H1 (cell line): Measurements from ENCODE around the gene VWCE. TPM values are rescaled to one million over a fixed set of nuclear protein-coding genes. Genes with fewer than 3 reads are reported as not detected.

Experiments
- CTCF ChIA-PET: fragments of 300-600 bp; sonication (Branson Sonifier 250); formaldehyde crosslinking; loops from one replicate; lab custom pipeline; 2021; ENCODE audit not compliant: partially characterized antibody; lab: Charles Lee
- POLR2A ChIA-PET: fragments of 300-600 bp; sonication (Branson Sonifier 250); formaldehyde crosslinking; loops from one replicate; lab custom pipeline; 2021; ENCODE audit warnings: inconsistent platforms; ENCODE audit not compliant: partially characterized antibody; lab: Charles Lee
- DNase-seq, 2 experiments: peaks; one replicate each; pipeline versions ENCODE4 v3.0.0 to v3.0.0-alpha.2; 2010 to 2022; ENCODE audit warnings: low spot score in 2 of 2, low read depth in 1 of 2, mixed read lengths in 1 of 2
- FAIRE-seq: peaks from 2 replicates; lab custom pipeline; 2011; peaks lifted over from hg19 to GRCh38; lab: Jason Lieb, UNC
- H2AFZ ChIP-seq: 2 replicates; pipeline ENCODE4 v1.8.1; 2012; ENCODE audit warnings: low read length, inconsistent platforms
- H2AK5ac ChIP-seq: 2 replicates; pipeline ENCODE4 v1.6.1; 2013; ENCODE audit warnings: low read depth, low read length
- H2BK120ac ChIP-seq: replicated peaks from 2 replicates; pipeline ENCODE3; 2013; ENCODE audit warnings: low read depth, low read length, inconsistent platforms
- H2BK12ac ChIP-seq: 2 replicates; pipeline ENCODE4 v1.6.1; 2013; ENCODE audit warnings: low read depth, low read length
- H2BK15ac ChIP-seq: 2 replicates; pipeline ENCODE4 v1.6.1; 2013; ENCODE audit warnings: low read length
- H2BK20ac ChIP-seq: 2 replicates; pipeline ENCODE4 v1.6.1; 2013; ENCODE audit warnings: low read length
- H2BK5ac ChIP-seq: 2 replicates; pipeline ENCODE4 v1.6.1; 2013; ENCODE audit warnings: low read depth, low read length
- H3K14ac ChIP-seq: 2 replicates; pipeline ENCODE4 v1.6.1; 2013; ENCODE audit warnings: inconsistent platforms; ENCODE audit not compliant: insufficient read length
- H3K18ac ChIP-seq: 2 replicates; pipeline ENCODE4 v1.6.1; 2013; ENCODE audit warnings: low read length; ENCODE audit errors: extremely low read depth
- H3K23ac ChIP-seq: 2 replicates; pipeline ENCODE4 v1.6.1; 2013; ENCODE audit warnings: inconsistent platforms; ENCODE audit not compliant: insufficient read length
- H3K23me2 ChIP-seq: 2 replicates; pipeline ENCODE4 v1.6.1; 2013; ENCODE audit warnings: low read depth, low read length
- H3K27ac ChIP-seq: 2 replicates; pipeline ENCODE4 v1.6.1; 2011; ENCODE audit warnings: low read depth, low read length, inconsistent platforms
- H3K27me3 ChIP-seq, 4 experiments: replicated peaks in 1 of 4; 1 replicate in 1 of 4; 2 replicates in 3 of 4; pipeline versions ENCODE4 v1.6.1 to v1.8.1; 2011 to 2013; ENCODE audit warnings: low read length in 3 of 4, mild to moderate bottlenecking in 3 of 4, inconsistent platforms in 2 of 4, mixed read lengths in 2 of 4, moderate library complexity in 1 of 4; ENCODE audit not compliant: control insufficient read depth in 3 of 4, insufficient read depth in 3 of 4; ENCODE audit errors: extremely low read depth in 1 of 4
- H3K36me3 ChIP-seq, 4 experiments: 2 replicates each; pipeline versions ENCODE4 v1.6.1 to v1.8.1; 2011 to 2013; ENCODE audit warnings: mild to moderate bottlenecking in 4 of 4, low read length in 3 of 4, moderate library complexity in 2 of 4, control low read depth in 1 of 4, inconsistent platforms in 1 of 4; ENCODE audit not compliant: insufficient read depth in 4 of 4, control insufficient read depth in 2 of 4
- H3K4ac ChIP-seq: replicated peaks from 2 replicates; pipeline ENCODE3; 2013; ENCODE audit warnings: low read length, low read depth, mixed read lengths, inconsistent platforms; ENCODE audit not compliant: insufficient read length
- H3K4me1 ChIP-seq, 4 experiments: replicated peaks in 1 of 4; 1 replicate in 1 of 4; 2 replicates in 3 of 4; pipeline versions ENCODE4 v1.6.1 to v1.8.1; 2011 to 2013; ENCODE audit warnings: low read length in 3 of 4, inconsistent platforms in 2 of 4, mixed read lengths in 1 of 4; ENCODE audit not compliant: insufficient read depth in 4 of 4, control insufficient read depth in 3 of 4
- H3K4me2 ChIP-seq, 2 experiments: 2 replicates each; pipeline versions ENCODE4 v1.6.1 to v1.8.1; 2011 to 2013; ENCODE audit warnings: low read depth in 2 of 2, low read length in 2 of 2, control low read depth in 1 of 2, inconsistent platforms in 1 of 2, mild to moderate bottlenecking in 1 of 2; ENCODE audit not compliant: insufficient read depth in 1 of 2
- H3K4me3 ChIP-seq, 4 experiments: fragments of 200-600, 300-600 bp in 1 of 4; sonication (generic), shearing (Covaris generic), sonication (Bioruptor Twin) in 1 of 4; 2 replicates each; pipeline versions ENCODE4 v1.5.1 to v1.8.1; 2011 to 2016; ENCODE audit warnings: low read length in 4 of 4, low read depth in 3 of 4, control low read depth in 2 of 4, inconsistent platforms in 2 of 4, mild to moderate bottlenecking in 2 of 4, mixed read lengths in 1 of 4, moderate library complexity in 1 of 4; ENCODE audit not compliant: insufficient read depth in 2 of 4; ENCODE audit errors: extremely low read depth in 1 of 4
- H3K56ac ChIP-seq: replicated peaks from 2 replicates; pipeline ENCODE3; 2013; ENCODE audit warnings: low read depth, mild to moderate bottlenecking, mixed read lengths, low read length, inconsistent platforms; ENCODE audit not compliant: insufficient read length
- H3K79me1 ChIP-seq: 2 replicates; pipeline ENCODE4 v1.6.1; 2013; ENCODE audit warnings: low read depth, low read length, control low read depth
- H3K79me2 ChIP-seq, 2 experiments: 2 replicates each; pipeline versions ENCODE4 v1.6.1 to v1.8.1; 2012 to 2013; ENCODE audit warnings: low read length in 2 of 2, mild to moderate bottlenecking in 2 of 2, inconsistent platforms in 1 of 2; ENCODE audit not compliant: insufficient read depth in 2 of 2, control insufficient read depth in 1 of 2
- H3K9ac ChIP-seq, 4 experiments: replicated peaks in 1 of 4; 1 replicate in 1 of 4; 2 replicates in 3 of 4; pipeline versions ENCODE4 v1.6.1 to v1.8.1; 2011 to 2013; ENCODE audit warnings: low read depth in 3 of 4, low read length in 3 of 4, control low read depth in 2 of 4, mild to moderate bottlenecking in 2 of 4, moderate library complexity in 2 of 4, inconsistent platforms in 1 of 4; ENCODE audit errors: extremely low read depth in 1 of 4
- H3K9me3 ChIP-seq, 2 experiments: 2 replicates each; pipeline versions ENCODE4 v1.6.1 to v1.8.1; 2012 to 2013; ENCODE audit warnings: mild to moderate bottlenecking in 2 of 2, moderate library complexity in 2 of 2, control low read depth in 1 of 2, inconsistent platforms in 1 of 2, low read depth in 1 of 2, low read length in 1 of 2, mixed read lengths in 1 of 2; ENCODE audit not compliant: insufficient read depth in 2 of 2
- H4K20me1 ChIP-seq, 2 experiments: replicated peaks in 1 of 2; 2 replicates each; pipeline versions ENCODE3 to v1.8.1; 2011 to 2013; ENCODE audit warnings: inconsistent platforms in 2 of 2, low read length in 2 of 2, mild to moderate bottlenecking in 1 of 2; ENCODE audit not compliant: insufficient read depth in 2 of 2, control insufficient read depth in 1 of 2
- H4K5ac ChIP-seq: 2 replicates; pipeline ENCODE4 v1.6.1; 2013; ENCODE audit warnings: low read length, low read depth, mixed read lengths, inconsistent platforms; ENCODE audit not compliant: insufficient read length
- H4K8ac ChIP-seq: 2 replicates; pipeline ENCODE4 v1.8.0; 2013; ENCODE audit warnings: mild to moderate bottlenecking, moderate library complexity, low read length, inconsistent platforms; ENCODE audit not compliant: insufficient read depth; ENCODE audit errors: extremely low read depth
- H4K91ac ChIP-seq: replicated peaks from 2 replicates; pipeline ENCODE3; 2013; ENCODE audit warnings: low read length, mixed read lengths, inconsistent platforms; ENCODE audit not compliant: insufficient read length
- CEBPB ChIP-seq: IDR thresholded peaks from 2 replicates; pipeline ENCODE4 v1.6.1; 2012; ENCODE audit warnings: low read depth, low read length
- CREB1 ChIP-seq: IDR thresholded peaks from 2 replicates; pipeline ENCODE4 v1.6.1; 2012; ENCODE audit warnings: inconsistent platforms
- FOSL1 ChIP-seq: IDR thresholded peaks from 2 replicates; pipeline ENCODE4 v1.6.1; 2011; ENCODE audit warnings: mild to moderate bottlenecking, low read depth, low read length, moderate library complexity; ENCODE audit not compliant: insufficient read depth
- HDAC6 ChIP-seq: IDR thresholded peaks from one replicate; pipeline ENCODE4 v1.7.1; 2012; ENCODE audit warnings: low read depth, mild to moderate bottlenecking, inconsistent platforms, low read length, moderate library complexity
- POU5F1 ChIP-seq: IDR thresholded peaks from 2 replicates; pipeline ENCODE4 v1.6.1; 2011; ENCODE audit warnings: low read depth, mild to moderate bottlenecking, low read length, moderate library complexity
- RBBP5 ChIP-seq: IDR thresholded peaks from 2 replicates; pipeline ENCODE4 v1.7.1; 2012; ENCODE audit warnings: low read depth, mild to moderate bottlenecking, inconsistent platforms, low read length, moderate library complexity, borderline replicate concordance
- SIX5 ChIP-seq: IDR thresholded peaks from 2 replicates; pipeline ENCODE4 v1.6.1; 2011; ENCODE audit warnings: mild to moderate bottlenecking, low read depth, low read length
- TBP ChIP-seq: IDR thresholded peaks from 2 replicates; pipeline ENCODE4 v1.6.1; 2011; ENCODE audit warnings: low read depth, low read length, improper control_type of control experiment
- WGBS, 2 experiments: shearing (Covaris generic) in 1 of 2; methylation state at CpG; one replicate each; pipeline versions ENCODE4 v1.1.6 to v1.1.7; 2013 to 2015; ENCODE audit warnings: low lambda C conversion rate in 2 of 2, mixed read lengths in 2 of 2, inconsistent platforms in 1 of 2, low coverage in 1 of 2, missing lambda C conversion rate in 1 of 2; ENCODE audit not compliant: insufficient replicate concordance in 2 of 2, insufficient coverage in 1 of 2, insufficient read length in 1 of 2; ENCODE audit errors: extremely low coverage in 1 of 2, missing lambda C conversion rate in 1 of 2; 5-methylcytosine and 5-hydroxymethylcytosine counted together
- polyA plus RNA-seq, 7 experiments: library from polyadenylated mRNA; depleted of rRNA in 3 of 7; stranded (reverse) in 5 of 7; unstranded in 2 of 7; fragments of >200 nt in 5 of 7; fragments of 200-250 nt in 2 of 7; gene quantifications; 1 replicate in 5 of 7; 2 replicates in 1 of 7; 4 replicates in 1 of 7; pipeline versions ENCODE4 v1.2.1 to v1.2.3, GENCODE V29; 2011 to 2013; ENCODE audit warnings: missing spikeins in 2 of 7, mixed read lengths in 2 of 7
- total RNA-seq: library from RNA; stranded (reverse); fragmentation: NEBNext Ultra II Directional; extraction: Animal tissue kit (Norgen Biotek cat#: 25700); gene quantifications from 2 replicates; pipeline ENCODE4 v1.2.1, GENCODE V29; 2021
- TF ChIP-seq, protein P1 (sequence below), 3 experiments: IDR thresholded peaks; 1 replicate in 2 of 3; 2 replicates in 1 of 3; pipeline versions ENCODE4 v1.5.1 to v1.6.1; 2011; ENCODE audit warnings: low read length in 3 of 3, mild to moderate bottlenecking in 3 of 3, inconsistent platforms in 2 of 3, low read depth in 1 of 3, moderate library complexity in 1 of 3; ENCODE audit not compliant: insufficient read depth in 1 of 3; ENCODE audit errors: control extremely low read depth in 1 of 3

VWCE gene
- total and polyA plus RNA-seq, 2 of the 8 experiments (the other 6 are each of a cell fraction or from before 2014, with no cell fraction given): 9.5 to 12.3 TPM

DNA sequence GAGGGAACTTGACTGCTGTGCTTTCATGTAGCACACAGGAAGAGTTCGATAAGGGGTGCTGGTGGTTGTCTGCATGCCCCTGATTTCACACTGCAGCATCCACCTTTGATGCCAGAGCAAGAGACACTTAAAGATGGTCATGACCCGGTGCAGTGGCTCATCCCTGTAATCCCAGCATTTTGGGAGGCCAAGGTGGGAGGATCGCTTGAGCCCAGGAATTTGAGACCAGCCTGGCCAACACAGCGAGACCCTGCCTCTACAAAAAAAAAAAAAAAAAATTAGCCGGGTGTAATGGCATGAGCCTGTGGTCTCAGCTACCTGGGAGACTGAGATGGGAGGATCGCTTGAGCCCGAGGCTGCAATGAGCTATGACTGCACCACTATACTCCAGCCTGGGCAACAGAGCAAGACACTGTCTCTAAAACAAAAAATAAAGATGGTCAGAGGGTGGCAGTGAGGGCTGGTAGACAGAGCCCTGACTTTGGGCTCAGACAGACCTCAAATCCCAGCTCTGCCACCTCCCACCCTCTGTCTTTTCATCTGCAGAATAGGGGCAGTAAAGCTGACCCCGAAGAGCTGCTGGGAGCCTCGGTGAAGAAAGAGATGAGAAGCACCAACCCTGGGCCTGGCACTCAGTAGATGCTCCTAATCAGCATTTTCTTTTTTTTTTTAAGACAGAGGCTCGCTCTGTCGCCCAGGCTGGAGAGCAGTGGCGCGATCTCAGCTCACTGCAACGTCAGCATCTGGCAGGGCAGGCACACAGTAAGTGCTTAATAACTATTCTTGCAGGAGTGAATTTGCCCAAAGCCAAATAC is 17.7 kb downstream of the VWCE start:
- Histone ChIP-seq H3K79me1 (peaks cover 2% of the 10 kb centered on the region; the same call in 1 of the 2 replicates), H3K79me2 (no peaks in the 10 kb centered on the region; a peak in 1 of 4 replicates), H2BK12ac (no peak overlapping the region), H3K4me1 (peaks cover 0 to 8% (median 5%) of the 10 kb centered on the region in 4 experiments; a peak in 4 of 7 replicates), H2BK120ac (no peak overlapping the region), H2BK20ac (no peak overlapping the region), H3K14ac (no peak overlapping the region), H3K4ac (no peak overlapping the region), H3K56ac (no peak overlapping the region), H3K9me3 (no peaks in the 10 kb centered on the region), H4K20me1 (peaks cover 2 to 7% of the 10 kb centered on the region in 2 experiments), H3K27ac (no peak overlapping the region), H3K9ac (no peak overlapping the region), H3K36me3 (peaks cover 0 to 7% (median 1%) of the 10 kb centered on the region in 4 experiments; a peak in 4 of 8 replicates), H4K91ac (no peak overlapping the region), H4K8ac (no peak overlapping the region), H2BK15ac (no peak overlapping the region), H3K23ac (no peak overlapping the region), H3K4me3 (no peak overlapping the region), H4K5ac (no peak overlapping the region), H2BK5ac (no peak overlapping the region), H3K18ac (no peak overlapping the region), H3K4me2 (no peak overlapping the region), H2AFZ (no peak overlapping the region), H3K27me3 (peaks cover 0 to 3% (median under 1%) of the 10 kb centered on the region in 4 experiments; a peak in 4 of 7 replicates), H2AK5ac (no peak overlapping the region), H3K23me2 (peaks cover 5% of the 10 kb centered on the region)
- CTCF ChIA-PET: interaction anchor here (0.6 to 7.2 kb wide), 7 partner anchors 11 to 358 kb away, joined by 3 to 32 read pairs (median 4); partner anchors contain the start of gene VWCE
- TF ChIP-seq TBP: no peak
- TF ChIP-seq SIX5: no peak
- TF ChIP-seq RBBP5: no peak
- TF ChIP-seq CEBPB: no peak
- no peak for TF ChIP-seq CREB1
- TF ChIP-seq POU5F1: no peak
- no peak for TF ChIP-seq HDAC6
- no peak for TF ChIP-seq FOSL1
- TF ChIP-seq, protein P1, sequence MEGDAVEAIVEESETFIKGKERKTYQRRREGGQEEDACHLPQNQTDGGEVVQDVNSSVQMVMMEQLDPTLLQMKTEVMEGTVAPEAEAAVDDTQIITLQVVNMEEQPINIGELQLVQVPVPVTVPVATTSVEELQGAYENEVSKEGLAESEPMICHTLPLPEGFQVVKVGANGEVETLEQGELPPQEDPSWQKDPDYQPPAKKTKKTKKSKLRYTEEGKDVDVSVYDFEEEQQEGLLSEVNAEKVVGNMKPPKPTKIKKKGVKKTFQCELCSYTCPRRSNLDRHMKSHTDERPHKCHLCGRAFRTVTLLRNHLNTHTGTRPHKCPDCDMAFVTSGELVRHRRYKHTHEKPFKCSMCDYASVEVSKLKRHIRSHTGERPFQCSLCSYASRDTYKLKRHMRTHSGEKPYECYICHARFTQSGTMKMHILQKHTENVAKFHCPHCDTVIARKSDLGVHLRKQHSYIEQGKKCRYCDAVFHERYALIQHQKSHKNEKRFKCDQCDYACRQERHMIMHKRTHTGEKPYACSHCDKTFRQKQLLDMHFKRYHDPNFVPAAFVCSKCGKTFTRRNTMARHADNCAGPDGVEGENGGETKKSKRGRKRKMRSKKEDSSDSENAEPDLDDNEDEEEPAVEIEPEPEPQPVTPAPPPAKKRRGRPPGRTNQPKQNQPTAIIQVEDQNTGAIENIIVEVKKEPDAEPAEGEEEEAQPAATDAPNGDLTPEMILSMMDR (IDR thresholded peaks at IDR 0.05; ENCODE audit: control extremely low read depth in 1 of 3, insufficient read depth in 1 of 3, low read depth in 1 of 3, low read length in 3 of 3): no peak
- WGBS, 2 experiments: 88% methylated on average over 13 of the region's 14 CpGs; no CpG with 5 or more reads in 1 of the 2 experiments
- POLR2A ChIA-PET: interaction anchor here (0.6 to 1.4 kb wide), 2 partner anchors 16 to 17 kb away, joined by 3 to 7 read pairs; partner anchors contain the start of gene VWCE
- FAIRE-seq (no peak), DNase-seq (no peak)
